GM19239 (cell line): ENCODE results near the gene NUDT16L1.

Experiments used
- DNase-seq: peaks from one replicate; pipeline ENCODE4 v3.0.0; 2011; ENCODE audit warnings: low spot score; ENCODE audit not compliant: insufficient read length
- FAIRE-seq: peaks from 2 replicates; lab custom pipeline; 2011; peaks lifted over from hg19 to GRCh38; lab: Jason Lieb, UNC

The NUDT16L1 gene

GRCh38 chr16:4744555-4745273 is 51.4 kb downstream of the NUDT16L1 start:
- no peak for FAIRE-seq
- DNase-seq = no peak

- DNase-seq (no peak), FAIRE-seq (no peak)
Measured at GRCh38 chr16:4745274-4745569, 51.9 kb downstream of the NUDT16L1 start.
